MM.1S (cell line): ENCODE measurements around the gene TTPAL.

ENCODE experiments used
- DNase-seq: peaks from one replicate; pipeline ENCODE4 v3.0.0-alpha.2; 2015
- H2AFZ ChIP-seq: fragments of 300-600 bp; sonication (generic); 2 replicates; pipeline ENCODE4 v1.6.0; 2016; ENCODE audit warnings: antibody characterized with exemption, low read length
- H3F3A ChIP-seq: fragments of 300-600 bp; sonication (generic); 2 replicates; pipeline ENCODE4 v1.6.1; 2016; ENCODE audit warnings: mild to moderate bottlenecking, antibody characterized with exemption, low read length, moderate library complexity, mixed read lengths; ENCODE audit not compliant: insufficient read depth
- H3K27ac ChIP-seq: fragments of 300-600 bp; sonication (generic); 2 replicates; pipeline ENCODE4 v1.5.1; 2016; ENCODE audit warnings: mild to moderate bottlenecking, low read length
- H3K27me3 ChIP-seq: fragments of 300-600 bp; sonication (generic); replicated peaks from 2 replicates; pipeline ENCODE4 v1.6.0; 2016; ENCODE audit warnings: low read length; ENCODE audit not compliant: insufficient read depth
- H3K36me3 ChIP-seq: fragments of 300-600 bp; sonication (generic); replicated peaks from 2 replicates; pipeline ENCODE4 v1.6.1; 2016; ENCODE audit warnings: mild to moderate bottlenecking, low read length, mixed read lengths; ENCODE audit not compliant: insufficient read depth
- H3K4me1 ChIP-seq: fragments of 300-600 bp; sonication (generic); 2 replicates; pipeline ENCODE4 v1.6.1; 2016; ENCODE audit warnings: low read length, mixed read lengths
- H3K4me2 ChIP-seq: fragments of 300-600 bp; sonication (generic); 2 replicates; pipeline ENCODE4 v1.6.0; 2016; ENCODE audit warnings: low read depth, low read length
- H3K4me3 ChIP-seq: fragments of 300-600 bp; sonication (generic); 2 replicates; pipeline ENCODE4 v1.5.1; 2016; ENCODE audit warnings: low read length, mixed read lengths
- H3K79me2 ChIP-seq: fragments of 300-600 bp; sonication (generic); 2 replicates; pipeline ENCODE4 v1.6.1; 2016; ENCODE audit warnings: mixed run types, low read length, mixed read lengths
- H3K9ac ChIP-seq: fragments of 300-600 bp; sonication (generic); 2 replicates; pipeline ENCODE4 v1.6.1; 2016; ENCODE audit warnings: low read length, mixed read lengths
- H3K9me2 ChIP-seq: fragments of 300-600 bp; sonication (generic); replicated peaks from 2 replicates; pipeline ENCODE4 v1.6.1; 2016; ENCODE audit warnings: mild to moderate bottlenecking, low read length, mixed read lengths; ENCODE audit not compliant: insufficient read depth
- H3K9me3 ChIP-seq: fragments of 300-600 bp; sonication (generic); replicated peaks from 2 replicates; pipeline ENCODE4 v1.6.1; 2016; ENCODE audit warnings: mild to moderate bottlenecking, low read length, mixed read lengths; ENCODE audit not compliant: insufficient read depth
- H4K20me1 ChIP-seq: fragments of 300-600 bp; sonication (generic); 2 replicates; pipeline ENCODE4 v1.6.1; 2016; ENCODE audit warnings: mild to moderate bottlenecking, low read length, moderate library complexity, mixed read lengths; ENCODE audit not compliant: insufficient read depth
- EZH2 ChIP-seq: fragments of 300-600 bp; sonication (generic); optimal IDR thresholded peaks from 2 replicates; pipeline ENCODE3; 2017; ENCODE audit warnings: low read depth, mild to moderate bottlenecking, antibody characterized with exemption, low read length, mixed read lengths
- EZH2phosphoT487 ChIP-seq: fragments of 300-600 bp; sonication (generic); IDR thresholded peaks from 2 replicates; pipeline ENCODE4 v1.6.1; 2018; ENCODE audit warnings: antibody characterized with exemption, low read length
- TF ChIP-seq, protein P1 (sequence below): fragments of 300-600 bp; sonication (generic); IDR thresholded peaks from 2 replicates; pipeline ENCODE4 v1.5.1; 2016; ENCODE audit warnings: antibody characterized with exemption, low read length, mixed read lengths

The TTPAL gene

DNA sequence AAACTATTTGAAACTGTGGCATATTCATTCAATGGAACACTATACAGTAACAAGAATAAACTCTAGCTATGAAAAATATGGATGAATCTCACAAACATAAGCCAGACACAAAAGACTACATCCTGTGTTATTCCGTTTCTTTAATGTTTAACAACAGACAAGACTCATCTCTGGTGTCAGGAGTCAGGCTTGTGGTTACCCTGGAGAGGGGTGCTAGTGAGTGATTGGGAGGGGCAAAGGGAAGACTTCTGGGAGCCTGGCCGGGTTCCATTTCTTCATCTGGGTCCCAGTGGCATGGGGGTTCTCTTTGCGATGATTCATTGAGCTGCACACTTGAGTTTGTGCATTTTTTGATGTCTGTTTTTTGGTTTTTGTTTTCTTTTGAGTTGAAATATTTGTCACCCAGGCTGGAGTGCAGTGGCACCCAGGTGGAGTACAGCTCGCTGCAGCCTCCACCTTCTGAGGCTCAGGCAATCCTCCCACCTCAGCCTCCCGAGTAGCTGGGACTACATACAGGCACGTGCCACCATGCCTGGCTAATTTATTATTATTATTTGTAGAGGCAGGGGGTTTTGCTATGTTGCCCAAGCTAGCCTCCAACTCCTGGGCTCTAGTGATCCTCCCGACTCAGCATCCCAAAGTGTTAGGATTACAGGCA lies 21.2 kb upstream of the TTPAL start:
- H3F3A ChIP-seq, result no peaks in the 10 kb centered on the region
- no peaks in the 10 kb centered on the region for H3K79me2 ChIP-seq
- no peaks in the 10 kb centered on the region for H3K9me2 ChIP-seq
- H3K4me2 ChIP-seq, result no peak overlapping the region
- no peak for DNase-seq
- no peak overlapping the region for H3K9ac ChIP-seq
- no peak overlapping the region for H3K4me3 ChIP-seq
- H3K27me3 ChIP-seq, result no peaks in the 10 kb centered on the region
- no peaks in the 10 kb centered on the region for H3K36me3 ChIP-seq
- no peaks in the 10 kb centered on the region for H3K9me3 ChIP-seq
- no peak overlapping the region for H3K27ac ChIP-seq
- H2AFZ ChIP-seq, result no peak overlapping the region
- TF ChIP-seq EZH2 (no peak), EZH2phosphoT487 (no peak)
- TF ChIP-seq, protein P1, sequence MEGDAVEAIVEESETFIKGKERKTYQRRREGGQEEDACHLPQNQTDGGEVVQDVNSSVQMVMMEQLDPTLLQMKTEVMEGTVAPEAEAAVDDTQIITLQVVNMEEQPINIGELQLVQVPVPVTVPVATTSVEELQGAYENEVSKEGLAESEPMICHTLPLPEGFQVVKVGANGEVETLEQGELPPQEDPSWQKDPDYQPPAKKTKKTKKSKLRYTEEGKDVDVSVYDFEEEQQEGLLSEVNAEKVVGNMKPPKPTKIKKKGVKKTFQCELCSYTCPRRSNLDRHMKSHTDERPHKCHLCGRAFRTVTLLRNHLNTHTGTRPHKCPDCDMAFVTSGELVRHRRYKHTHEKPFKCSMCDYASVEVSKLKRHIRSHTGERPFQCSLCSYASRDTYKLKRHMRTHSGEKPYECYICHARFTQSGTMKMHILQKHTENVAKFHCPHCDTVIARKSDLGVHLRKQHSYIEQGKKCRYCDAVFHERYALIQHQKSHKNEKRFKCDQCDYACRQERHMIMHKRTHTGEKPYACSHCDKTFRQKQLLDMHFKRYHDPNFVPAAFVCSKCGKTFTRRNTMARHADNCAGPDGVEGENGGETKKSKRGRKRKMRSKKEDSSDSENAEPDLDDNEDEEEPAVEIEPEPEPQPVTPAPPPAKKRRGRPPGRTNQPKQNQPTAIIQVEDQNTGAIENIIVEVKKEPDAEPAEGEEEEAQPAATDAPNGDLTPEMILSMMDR, result no peak
- H4K20me1 ChIP-seq, result no peaks in the 10 kb centered on the region
- H3K4me1 ChIP-seq, result no peaks in the 10 kb centered on the region

GRCh38 chr20:44455126-44455525 lies 20.5 kb upstream of the TTPAL start:
- no peaks in the 10 kb centered on the region for H3K79me2 ChIP-seq
- no peak overlapping the region for H3K4me3 ChIP-seq

DNA sequence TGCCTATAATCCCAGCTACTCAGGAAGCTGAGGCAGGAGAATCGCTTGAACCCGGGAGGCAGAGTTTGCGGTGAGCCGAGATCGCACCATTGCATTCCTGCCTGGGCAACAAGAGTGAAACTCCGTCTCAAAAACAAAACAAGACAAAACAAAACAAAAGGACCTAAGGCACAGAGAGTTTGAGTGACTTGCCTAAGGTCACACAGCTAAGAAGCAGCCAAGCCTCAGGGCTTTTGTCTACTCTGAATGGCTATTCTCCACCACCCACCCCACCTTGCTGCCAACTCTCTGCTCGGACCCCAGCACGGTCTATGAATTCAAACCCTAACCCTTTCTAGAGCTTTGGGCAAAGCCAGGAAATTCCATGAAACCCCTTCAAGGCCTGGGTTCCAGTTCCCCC lies 19.1 kb upstream of the TTPAL start:
- Histone ChIP-seq H3K36me3 (no peaks in the 10 kb centered on the region), H4K20me1 (no peaks in the 10 kb centered on the region), H3K27ac (no peak overlapping the region), H3F3A (no peaks in the 10 kb centered on the region), H2AFZ (no peak overlapping the region), H3K9me3 (no peaks in the 10 kb centered on the region), H3K9me2 (no peaks in the 10 kb centered on the region), H3K4me3 (no peak overlapping the region), H3K79me2 (no peaks in the 10 kb centered on the region), H3K27me3 (no peaks in the 10 kb centered on the region), H3K4me1 (no peaks in the 10 kb centered on the region), H3K4me2 (no peak overlapping the region), H3K9ac (no peak overlapping the region)
- TF ChIP-seq, protein P1, result no peak
- TF ChIP-seq EZH2phosphoT487 (no peak), EZH2 (no peak)
- DNase-seq, result no peak

More at GRCh38 chr20:44455126-44455525, 20.5 kb upstream of the TTPAL start:
- Histone ChIP-seq H3K4me1 (no peaks in the 10 kb centered on the region), H3K36me3 (no peaks in the 10 kb centered on the region), H3K9me2 (no peaks in the 10 kb centered on the region), H3K27ac (no peak overlapping the region), H3K9ac (no peak overlapping the region), H3F3A (no peaks in the 10 kb centered on the region), H3K27me3 (no peaks in the 10 kb centered on the region), H3K9me3 (no peaks in the 10 kb centered on the region), H3K4me2 (no peak overlapping the region), H2AFZ (no peak overlapping the region), H4K20me1 (no peaks in the 10 kb centered on the region)
- no peak for DNase-seq
- TF ChIP-seq, protein P1, result no peak
- TF ChIP-seq EZH2 (no peak), EZH2phosphoT487 (no peak)
